Measurements from ENCODE around the gene FHIP1B.

Gene FHIP1B

GRCh38 chr11:6258571-6259081 is 24.2 kb upstream of the FHIP1B start:
- no peak for TF ChIP-seq POLR2AphosphoS5 (IDR thresholded peaks at IDR 0.05; ENCODE audit: low read depth, low read length)
- no peak for TF ChIP-seq SIN3A (IDR thresholded peaks at IDR 0.05; ENCODE audit: borderline replicate concordance, insufficient read depth, low read length)
- no peak for TF ChIP-seq FOXP2 (optimal IDR thresholded peaks at IDR 0.05; ENCODE audit: borderline replicate concordance, extremely low read depth, extremely low read length, insufficient read depth)
- no peak for TF ChIP-seq TAF1 (IDR thresholded peaks at IDR 0.05; ENCODE audit: borderline replicate concordance, insufficient read depth, low read length)
- no peak for TF ChIP-seq REST (IDR thresholded peaks at IDR 0.05; ENCODE audit: insufficient read depth in 1 of 2, low read depth in 2 of 2, low read length in 2 of 2)

GRCh38 chr11:6258141-6258540 is 23.7 kb upstream of the FHIP1B start:
- TF ChIP-seq FOXP2 (optimal IDR thresholded peaks at IDR 0.05; ENCODE audit: borderline replicate concordance, extremely low read depth, extremely low read length, insufficient read depth) (no peak), POLR2AphosphoS5 (IDR thresholded peaks at IDR 0.05; ENCODE audit: low read depth, low read length) (no peak), TAF1 (IDR thresholded peaks at IDR 0.05; ENCODE audit: borderline replicate concordance, insufficient read depth, low read length) (no peak), REST (IDR thresholded peaks at IDR 0.05; ENCODE audit: insufficient read depth in 1 of 2, low read depth in 2 of 2, low read length in 2 of 2) (no peak), SIN3A (IDR thresholded peaks at IDR 0.05; ENCODE audit: borderline replicate concordance, insufficient read depth, low read length) (no peak)

GRCh38 chr11:6253197-6253596 is 18.8 kb upstream of the FHIP1B start:
- no peak for TF ChIP-seq POLR2AphosphoS5 (IDR thresholded peaks at IDR 0.05; ENCODE audit: low read depth, low read length)

- TF ChIP-seq FOXP2 (optimal IDR thresholded peaks at IDR 0.05; ENCODE audit: borderline replicate concordance, extremely low read depth, extremely low read length, insufficient read depth), result no peak
- no peak for TF ChIP-seq TAF1 (IDR thresholded peaks at IDR 0.05; ENCODE audit: borderline replicate concordance, insufficient read depth, low read length)
- TF ChIP-seq REST (IDR thresholded peaks at IDR 0.05; ENCODE audit: insufficient read depth in 1 of 2, low read depth in 2 of 2, low read length in 2 of 2), result no peak
- no peak for TF ChIP-seq POLR2AphosphoS5 (IDR thresholded peaks at IDR 0.05; ENCODE audit: low read depth, low read length)
- no peak for TF ChIP-seq SIN3A (IDR thresholded peaks at IDR 0.05; ENCODE audit: borderline replicate concordance, insufficient read depth, low read length)
Measured at GRCh38 chr11:6251990-6252473, 17.6 kb upstream of the FHIP1B start.

GRCh38 chr11:6251120-6251733 is 16.8 kb upstream of the FHIP1B start:
- TF ChIP-seq POLR2AphosphoS5 (IDR thresholded peaks at IDR 0.05; ENCODE audit: low read depth, low read length), result no peak
- no peak for TF ChIP-seq SIN3A (IDR thresholded peaks at IDR 0.05; ENCODE audit: borderline replicate concordance, insufficient read depth, low read length)
- no peak for TF ChIP-seq TAF1 (IDR thresholded peaks at IDR 0.05; ENCODE audit: borderline replicate concordance, insufficient read depth, low read length)
- TF ChIP-seq REST (IDR thresholded peaks at IDR 0.05; ENCODE audit: insufficient read depth in 1 of 2, low read depth in 2 of 2, low read length in 2 of 2), result no peak
- no peak for TF ChIP-seq FOXP2 (optimal IDR thresholded peaks at IDR 0.05; ENCODE audit: borderline replicate concordance, extremely low read depth, extremely low read length, insufficient read depth)

Data from PFSK-1 (cell line).